Breast epithelium (tissue), 4 donors: Measurements from ENCODE around the gene TWF2. TPM values are rescaled to one million over a fixed set of nuclear protein-coding genes. Genes with fewer than 3 reads are reported as not detected.

Source experiments
- DNase-seq, 2 donors: peaks; one replicate each; pipeline ENCODE4 v3.0.0-alpha.2; 2019; ENCODE audit warnings: low spot score in 2 of 2
- H3K27ac ChIP-seq, 2 donors: fragments of 200-600 bp; sonication (generic) in 1 of 2; one replicate each; pipeline ENCODE4 v1.5.1; 2016 to 2019; ENCODE audit warnings: mild to moderate bottlenecking in 1 of 2
- H3K27me3 ChIP-seq, 2 donors: fragments of 200-600 bp; sonication (generic) in 1 of 2; one replicate each; pipeline versions ENCODE4 v1.5.1 to v1.6.0; 2017 to 2019; ENCODE audit warnings: control low read depth in 1 of 2, mild to moderate bottlenecking in 1 of 2
- H3K36me3 ChIP-seq: fragments of 200-600 bp; one replicate; pipeline ENCODE4 v1.5.1; 2019
- H3K4me1 ChIP-seq, 2 donors: fragments of 200-600 bp; sonication (generic); one replicate each; pipeline ENCODE4 v1.5.1; 2016 to 2019; ENCODE audit warnings: control low read depth in 1 of 2
- H3K4me3 ChIP-seq, 3 donors: fragments of 200-600 bp; sonication (generic); 1 replicate in 2 of 3; 2 replicates in 1 of 3; pipeline ENCODE4 v1.5.1; 2016 to 2019; ENCODE audit warnings: mild to moderate bottlenecking in 3 of 3, moderate library complexity in 2 of 3
- H3K9me3 ChIP-seq, 2 donors: fragments of 200-600 bp; sonication (generic) in 1 of 2; one replicate each; pipeline ENCODE4 v1.5.1; 2016 to 2019; ENCODE audit warnings: control low read depth in 1 of 2
- CTCF ChIP-seq, 3 donors: fragments of 450-650 bp; IDR thresholded peaks; one replicate each; pipeline ENCODE4 v1.5.1; 2016 to 2017; ENCODE audit warnings: antibody characterized with exemption in 3 of 3, mild to moderate bottlenecking in 3 of 3, moderate library complexity in 3 of 3
- POLR2A ChIP-seq: fragments of 450-650 bp; IDR thresholded peaks from one replicate; pipeline ENCODE4 v1.6.1; 2016; ENCODE audit warnings: antibody characterized with exemption, mild to moderate bottlenecking, moderate library complexity
- POLR2AphosphoS5 ChIP-seq, 3 donors: sonication (generic); formaldehyde crosslinking; IDR thresholded peaks; one replicate each; pipeline ENCODE4 v1.6.1; 2017; ENCODE audit warnings: antibody characterized with exemption in 3 of 3
- intact Hi-C: fragments of 100-400 bp; cut with DNase I; formaldehyde crosslinking; loops from one replicate; pipeline ENCODE4 v1.15.1; 2023; ENCODE audit warnings: low total_unique reads
- total RNA-seq, 3 donors: library from RNA; depleted of rRNA; stranded (reverse); fragments of >200 nt; gene quantifications; one replicate each; pipeline ENCODE4 v1.1.0, GENCODE V29; 2016

TWF2 gene
- total RNA-seq, 3 donors from 2014 or later = 52.7 to 84.5 (median 65.2) TPM

DNA sequence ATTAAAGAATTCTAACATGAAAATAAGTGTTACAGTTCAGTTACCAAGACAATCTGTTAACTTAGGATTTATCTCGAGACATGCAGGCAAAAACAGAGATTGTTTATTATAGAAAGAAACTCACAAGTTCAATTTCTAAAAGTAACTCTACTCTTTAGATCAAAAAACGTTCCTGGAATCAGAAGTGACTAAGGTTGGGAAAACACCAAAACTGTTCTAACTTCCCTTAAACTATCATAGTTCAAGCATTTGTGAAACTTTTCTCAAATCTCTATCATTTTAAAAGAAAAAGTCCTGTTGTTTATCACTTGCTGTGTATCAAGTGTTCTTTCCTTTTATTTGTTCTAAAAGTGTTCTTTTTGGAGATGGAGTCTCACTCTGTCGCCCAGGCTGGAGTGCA, 30.8 kb upstream of the TWF2 start:
- no peak for TF ChIP-seq POLR2AphosphoS5 (IDR thresholded peaks at IDR 0.05)
- TF ChIP-seq POLR2A = no peak
- TF ChIP-seq CTCF (IDR thresholded peaks at IDR 0.05) = no peak
- Histone ChIP-seq H3K9me3 (no peaks in the 10 kb centered on the region), H3K36me3 (no peaks in the 10 kb centered on the region), H3K27me3 (no peaks in the 10 kb centered on the region), H3K4me1 (peaks cover 4 to 18% of the 10 kb centered on the region in 2 donors), H3K4me3 (no peak overlapping the region), H3K27ac (peak overlapping the region; percentile 62 to 70)
- intact Hi-C loops = no loop called here
- no peak for DNase-seq

DNA sequence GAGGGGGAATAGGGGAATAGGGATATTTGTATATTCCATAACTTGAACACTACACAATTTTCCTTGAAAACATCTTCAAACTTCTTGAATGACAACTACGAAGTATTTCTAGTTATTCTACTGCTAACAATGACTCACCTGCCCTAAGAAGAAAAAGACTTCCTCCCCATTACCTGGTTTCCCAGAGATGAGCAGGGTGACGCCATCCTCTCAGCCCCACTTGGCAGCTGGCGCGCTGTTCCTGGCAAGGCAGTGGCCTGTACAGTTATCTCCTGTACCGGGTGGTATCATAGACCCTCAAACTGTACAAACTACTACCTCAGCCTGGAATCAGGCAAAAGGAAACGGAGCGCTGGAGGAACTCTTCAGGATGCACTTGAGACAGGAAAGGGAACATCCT, 29.1 kb upstream of the TWF2 start:
- Histone ChIP-seq H3K36me3 (no peaks in the 10 kb centered on the region), H3K27me3 (no peaks in the 10 kb centered on the region), H3K9me3 (no peaks in the 10 kb centered on the region), H3K4me1 (peaks cover 4 to 18% of the 10 kb centered on the region in 2 donors), H3K4me3 (no peak overlapping the region), H3K27ac (peak overlapping the region; percentile 64 to 69)
- intact Hi-C loops = loop anchor here (1.0 kb wide), 1 partner anchor 46 kb away; no protein-coding TSS in a partner anchor
- no peak for DNase-seq
- TF ChIP-seq POLR2AphosphoS5 (IDR thresholded peaks at IDR 0.05) (no peak), CTCF (IDR thresholded peaks at IDR 0.05) (no peak), POLR2A (no peak)

DNA sequence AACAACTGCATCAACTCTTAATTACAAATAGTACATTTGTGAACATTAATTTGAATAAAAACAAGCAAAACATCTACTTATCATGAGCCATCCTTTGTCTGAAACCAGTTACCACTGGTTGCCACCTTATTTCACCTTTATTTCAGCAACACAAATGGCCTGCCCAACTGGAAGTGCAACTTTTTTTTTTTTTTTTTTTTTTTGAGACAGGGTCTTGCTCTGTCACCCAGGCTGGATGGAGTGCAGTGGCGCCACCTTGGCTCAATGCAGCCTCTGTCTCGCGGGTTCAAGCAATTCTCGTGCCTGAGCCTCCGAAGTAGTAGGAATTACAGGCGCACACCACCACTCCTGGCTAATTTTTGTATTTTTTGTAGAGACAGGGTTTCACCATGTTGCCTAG, 26.4 kb upstream of the TWF2 start:
- intact Hi-C loops = no loop called here
- Histone ChIP-seq H3K4me3 (no peak overlapping the region), H3K27me3 (no peaks in the 10 kb centered on the region), H3K9me3 (no peaks in the 10 kb centered on the region), H3K27ac (peak overlapping the region in 1 of 2 donors; percentile 10), H3K36me3 (no peaks in the 10 kb centered on the region), H3K4me1 (no peaks in the 10 kb centered on the region)
- no peak for TF ChIP-seq POLR2A
- no peak for TF ChIP-seq CTCF (IDR thresholded peaks at IDR 0.05)
- no peak for TF ChIP-seq POLR2AphosphoS5 (IDR thresholded peaks at IDR 0.05)
- DNase-seq = no peak

DNA sequence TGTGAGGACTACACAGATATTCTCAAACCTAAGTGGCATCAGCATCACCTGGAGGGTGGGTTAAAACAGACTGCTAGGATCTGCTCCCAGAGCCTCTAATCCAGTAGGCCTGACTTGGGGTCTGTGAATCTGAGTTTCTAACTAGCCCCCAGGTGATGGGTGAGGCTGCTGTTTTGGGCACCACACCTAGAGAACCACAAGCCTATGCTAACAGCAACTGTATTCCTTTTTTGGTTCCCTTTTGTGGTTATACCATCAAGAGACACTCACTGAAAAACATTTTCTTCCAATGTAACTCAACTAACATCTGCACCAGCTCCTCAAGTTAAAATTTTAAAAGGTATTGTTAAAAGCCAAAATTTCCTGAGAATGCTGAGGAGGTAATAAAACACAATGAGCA, 23.5 kb upstream of the TWF2 start:
- Histone ChIP-seq H3K9me3 (no peaks in the 10 kb centered on the region), H3K4me1 (no peaks in the 10 kb centered on the region), H3K27ac (no peak overlapping the region), H3K4me3 (no peak overlapping the region), H3K27me3 (no peaks in the 10 kb centered on the region), H3K36me3 (peaks cover 9% of the 10 kb centered on the region)
- intact Hi-C loops = no loop called here
- TF ChIP-seq POLR2AphosphoS5 (IDR thresholded peaks at IDR 0.05) = no peak
- TF ChIP-seq POLR2A = no peak
- no peak for TF ChIP-seq CTCF (IDR thresholded peaks at IDR 0.05)
- DNase-seq = no peak

GRCh38 chr3:52259448-52259847, 20.5 kb upstream of the TWF2 start:
- TF ChIP-seq POLR2A = no peak
- TF ChIP-seq POLR2AphosphoS5 (IDR thresholded peaks at IDR 0.05) = no peak
- no peak for TF ChIP-seq CTCF (IDR thresholded peaks at IDR 0.05)
- Histone ChIP-seq H3K36me3 (peaks cover 13% of the 10 kb centered on the region), H3K4me1 (no peaks in the 10 kb centered on the region), H3K27ac (no peak overlapping the region), H3K9me3 (no peaks in the 10 kb centered on the region), H3K4me3 (no peak overlapping the region), H3K27me3 (no peaks in the 10 kb centered on the region)
- intact Hi-C loops = no loop called here
- no peak for DNase-seq
